Common myeloid progenitor, CD34-positive (primary cell): ENCODE data around the gene FMR1NB.

ENCODE experiments used
- CTCF ChIA-PET: fragments of 350-600 bp; sonication (Branson Sonifier 250); formaldehyde crosslinking; loops from one replicate; lab custom pipeline; 2021; ENCODE audit warnings: antibody characterized with exemption; lab: Charles Lee
- POLR2A ChIA-PET: fragments of 350-600 bp; sonication (Branson Sonifier 250); formaldehyde crosslinking; loops from one replicate; lab custom pipeline; 2021; ENCODE audit warnings: antibody characterized with exemption; lab: Charles Lee
- DNase-seq, 3 donors: peaks; one replicate each; pipeline versions ENCODE4 v3.0.0 to v3.0.0-alpha.2; 2013
- H3K27ac ChIP-seq, 2 experiments: 1 replicate in 1 of 2; 2 replicates in 1 of 2; pipeline ENCODE4 v1.7.0; 2013; ENCODE audit warnings: inconsistent platforms in 2 of 2, low read length in 2 of 2, mild to moderate bottlenecking in 2 of 2, low read depth in 1 of 2, moderate library complexity in 1 of 2; ENCODE audit not compliant: severe bottlenecking in 2 of 2, insufficient read depth in 1 of 2, poor library complexity in 1 of 2
- H3K27me3 ChIP-seq, 5 experiments: replicated peaks in 2 of 5; 1 replicate in 3 of 5; 2 replicates in 2 of 5; pipeline versions ENCODE4 v1.6.1 to v1.7.0; 2013; ENCODE audit warnings: low read length in 4 of 5, mild to moderate bottlenecking in 2 of 5, moderate library complexity in 2 of 5, inconsistent platforms in 1 of 5; ENCODE audit not compliant: insufficient read depth in 5 of 5, control insufficient read depth in 4 of 5
- H3K36me3 ChIP-seq, 4 experiments: 1 replicate in 2 of 4; 2 replicates in 2 of 4; pipeline versions ENCODE4 v1.6.1 to v1.7.0; 2013; ENCODE audit warnings: low read length in 3 of 4, control low read depth in 1 of 4, mild to moderate bottlenecking in 1 of 4; ENCODE audit not compliant: control insufficient read depth in 4 of 4, insufficient read depth in 4 of 4
- H3K4me1 ChIP-seq, 4 experiments: 1 replicate in 3 of 4; 2 replicates in 1 of 4; pipeline versions ENCODE4 v1.6.1 to v1.7.1; 2013; ENCODE audit warnings: low read length in 3 of 4, mild to moderate bottlenecking in 3 of 4, control low read depth in 1 of 4, inconsistent platforms in 1 of 4, moderate library complexity in 1 of 4; ENCODE audit not compliant: control insufficient read depth in 4 of 4, insufficient read depth in 4 of 4; ENCODE audit errors: control extremely low read depth in 1 of 4
- H3K4me3 ChIP-seq, 7 experiments: 1 replicate in 4 of 7; 2 replicates in 3 of 7; pipeline versions ENCODE4 v1.5.1 to v1.7.0; 2013; ENCODE audit warnings: mild to moderate bottlenecking in 7 of 7, low read length in 6 of 7, moderate library complexity in 6 of 7, inconsistent platforms in 2 of 7, low read depth in 2 of 7, control low read depth in 1 of 7; ENCODE audit not compliant: insufficient read depth in 4 of 7, control insufficient read depth in 1 of 7; ENCODE audit errors: extremely low read depth in 1 of 7
- H3K9me3 ChIP-seq, 5 experiments: 1 replicate in 4 of 5; 2 replicates in 1 of 5; pipeline versions ENCODE4 v1.6.1 to v1.7.1; 2013; ENCODE audit warnings: low read length in 4 of 5, mild to moderate bottlenecking in 2 of 5, inconsistent platforms in 1 of 5, low read depth in 1 of 5, moderate library complexity in 1 of 5; ENCODE audit not compliant: control insufficient read depth in 4 of 5, insufficient read depth in 2 of 5; ENCODE audit errors: control extremely low read depth in 1 of 5
- WGBS: methylation state at CpG from one replicate; pipeline ENCODE4 v1.1.5; 2013; ENCODE audit not compliant: insufficient coverage; 5-methylcytosine and 5-hydroxymethylcytosine counted together

FMR1NB gene

DNA sequence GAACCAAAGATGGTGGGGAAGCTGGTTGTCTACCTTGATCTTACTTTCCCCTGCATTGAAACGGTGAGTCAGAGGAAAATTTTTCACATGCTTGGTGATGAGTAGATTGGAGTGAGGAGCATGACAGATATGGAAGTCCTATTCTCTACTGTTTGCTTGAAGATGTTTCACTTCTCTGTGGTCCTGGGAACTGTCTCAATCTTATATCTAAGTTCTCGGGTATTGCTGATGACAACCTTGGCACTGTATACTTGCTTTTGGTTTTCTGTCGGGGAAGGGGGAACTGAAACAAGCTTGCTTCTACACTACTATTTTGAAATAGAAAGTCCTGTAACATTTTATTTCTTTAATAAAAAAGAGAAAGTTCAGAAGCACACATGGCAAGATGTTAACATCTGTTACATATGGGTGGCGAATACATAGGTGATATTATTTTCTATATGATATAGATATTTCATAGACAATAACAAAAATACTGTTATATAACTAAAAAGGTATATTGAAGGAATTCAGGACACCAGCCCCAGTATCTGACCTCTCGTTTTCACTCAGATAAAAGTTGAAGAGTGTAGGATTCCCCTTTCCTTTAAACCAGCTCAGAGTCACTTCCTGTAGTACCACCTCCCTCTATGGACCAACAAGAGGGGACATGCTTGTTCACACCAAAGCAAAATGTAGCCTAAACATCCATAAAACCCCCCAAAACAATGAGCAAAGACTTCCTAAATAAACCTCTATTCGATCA is 88.8 kb downstream of the FMR1NB start:
- no peaks in the 10 kb centered on the region for H3K36me3 ChIP-seq
- CTCF ChIA-PET, result no interaction called here
- no peaks in the 10 kb centered on the region for H3K27me3 ChIP-seq
- H3K9me3 ChIP-seq, result peaks cover 0 to 2% (median 0%) of the 10 kb centered on the region in 5 experiments
- 83% methylated on average over 1 of the region's 6 CpGs for WGBS
- no peak for DNase-seq
- no peaks in the 10 kb centered on the region for H3K4me1 ChIP-seq
- H3K4me3 ChIP-seq, result no peak overlapping the region
- H3K27ac ChIP-seq, result no peak overlapping the region
- POLR2A ChIA-PET, result no interaction called here

DNA sequence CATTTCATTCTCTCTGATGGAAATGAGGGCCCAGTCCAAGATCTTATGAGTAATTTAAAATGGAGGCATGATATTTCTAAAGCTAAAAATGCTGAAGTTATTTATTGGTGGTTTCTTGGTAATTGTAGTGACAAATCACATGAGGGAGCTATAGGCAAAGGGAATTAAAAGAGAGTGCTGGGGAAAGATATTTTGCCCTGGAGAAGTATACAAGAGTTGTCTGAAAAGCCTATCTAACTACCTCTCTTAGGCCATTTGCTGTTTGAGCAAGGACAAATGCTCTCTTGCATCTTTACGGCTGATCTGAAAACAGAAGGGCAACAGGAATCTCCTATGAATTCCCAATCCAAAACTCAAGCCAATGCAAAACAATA is 89.4 kb downstream of the FMR1NB start:
- H3K4me3 ChIP-seq, result no peak overlapping the region
- WGBS, result no CpG with 5 or more reads among the region's 1 CpG
- H3K9me3 ChIP-seq, result peaks cover 0 to 2% (median 0%) of the 10 kb centered on the region in 5 experiments
- DNase-seq, result no peak
- no peak overlapping the region for H3K27ac ChIP-seq
- no peaks in the 10 kb centered on the region for H3K27me3 ChIP-seq
- no peaks in the 10 kb centered on the region for H3K36me3 ChIP-seq
- ChIA-PET POLR2A (no interaction called here), CTCF (no interaction called here)
- no peaks in the 10 kb centered on the region for H3K4me1 ChIP-seq
